Measurements from ENCODE around the gene AVP.

DNA sequence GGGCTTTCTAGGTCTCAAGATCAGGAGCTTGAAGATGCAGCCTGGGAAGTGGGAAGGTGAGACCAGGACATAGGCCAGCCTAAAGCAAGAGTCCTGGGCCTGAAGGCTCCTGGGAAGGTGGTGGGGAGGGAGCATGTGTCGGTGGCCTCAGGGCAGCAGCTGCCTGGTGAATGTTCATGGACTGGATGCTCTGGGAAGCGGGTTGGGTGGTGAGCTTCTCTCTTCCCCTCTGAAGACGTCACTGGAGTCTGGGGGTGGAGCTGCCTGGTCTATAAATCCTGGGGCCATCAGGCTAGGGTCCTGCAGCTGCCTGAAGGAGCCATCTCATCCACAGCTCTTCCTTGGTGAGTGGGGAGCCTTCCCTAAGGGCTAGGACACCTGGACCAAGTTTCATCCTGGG lies 41.2 kb downstream of the AVP start, which contains the start of gene GNRH2:
- TF ChIP-seq, protein P1, sequence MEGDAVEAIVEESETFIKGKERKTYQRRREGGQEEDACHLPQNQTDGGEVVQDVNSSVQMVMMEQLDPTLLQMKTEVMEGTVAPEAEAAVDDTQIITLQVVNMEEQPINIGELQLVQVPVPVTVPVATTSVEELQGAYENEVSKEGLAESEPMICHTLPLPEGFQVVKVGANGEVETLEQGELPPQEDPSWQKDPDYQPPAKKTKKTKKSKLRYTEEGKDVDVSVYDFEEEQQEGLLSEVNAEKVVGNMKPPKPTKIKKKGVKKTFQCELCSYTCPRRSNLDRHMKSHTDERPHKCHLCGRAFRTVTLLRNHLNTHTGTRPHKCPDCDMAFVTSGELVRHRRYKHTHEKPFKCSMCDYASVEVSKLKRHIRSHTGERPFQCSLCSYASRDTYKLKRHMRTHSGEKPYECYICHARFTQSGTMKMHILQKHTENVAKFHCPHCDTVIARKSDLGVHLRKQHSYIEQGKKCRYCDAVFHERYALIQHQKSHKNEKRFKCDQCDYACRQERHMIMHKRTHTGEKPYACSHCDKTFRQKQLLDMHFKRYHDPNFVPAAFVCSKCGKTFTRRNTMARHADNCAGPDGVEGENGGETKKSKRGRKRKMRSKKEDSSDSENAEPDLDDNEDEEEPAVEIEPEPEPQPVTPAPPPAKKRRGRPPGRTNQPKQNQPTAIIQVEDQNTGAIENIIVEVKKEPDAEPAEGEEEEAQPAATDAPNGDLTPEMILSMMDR (IDR thresholded peaks at IDR 0.05) = no peak
- no peak for TF ChIP-seq POLR2AphosphoS5 (IDR thresholded peaks at IDR 0.05)

Measured in prostate gland (tissue), 2 donors.